Memory B cell (primary cell): ENCODE data around the gene AMELX.

Experiments
- ATAC-seq: fragments of 150-1000 bp; cut with Tn5 transposase; 2 replicates; pipeline ENCODE4 v1.10.0; 2021; ENCODE audit warnings: low read depth, mild to moderate bottlenecking, moderate library complexity
- DNase-seq, 2 donors: peaks; one replicate each; pipeline ENCODE4 v3.0.0; 2022; ENCODE audit warnings: low spot score in 2 of 2
- H3K27ac Mint-ChIP-seq: one replicate; pipeline ENCODE4 v1.8.0; 2022; ENCODE audit warnings: mild to moderate bottlenecking, moderate library complexity, mixed read lengths
- H3K27me3 Mint-ChIP-seq: one replicate; pipeline ENCODE4 v1.8.0; 2022; ENCODE audit warnings: mixed read lengths
- H3K36me3 Mint-ChIP-seq: one replicate; pipeline ENCODE4 v1.8.0; 2022; ENCODE audit warnings: mild to moderate bottlenecking, mixed read lengths
- H3K4me1 Mint-ChIP-seq: one replicate; pipeline ENCODE4 v1.8.0; 2022; ENCODE audit warnings: mixed read lengths
- H3K4me3 Mint-ChIP-seq: one replicate; pipeline ENCODE4 v1.8.0; 2022; ENCODE audit warnings: mild to moderate bottlenecking, moderate library complexity, mixed read lengths
- H3K9me3 Mint-ChIP-seq: one replicate; pipeline ENCODE4 v1.8.0; 2022; ENCODE audit warnings: mixed read lengths

AMELX gene

DNA sequence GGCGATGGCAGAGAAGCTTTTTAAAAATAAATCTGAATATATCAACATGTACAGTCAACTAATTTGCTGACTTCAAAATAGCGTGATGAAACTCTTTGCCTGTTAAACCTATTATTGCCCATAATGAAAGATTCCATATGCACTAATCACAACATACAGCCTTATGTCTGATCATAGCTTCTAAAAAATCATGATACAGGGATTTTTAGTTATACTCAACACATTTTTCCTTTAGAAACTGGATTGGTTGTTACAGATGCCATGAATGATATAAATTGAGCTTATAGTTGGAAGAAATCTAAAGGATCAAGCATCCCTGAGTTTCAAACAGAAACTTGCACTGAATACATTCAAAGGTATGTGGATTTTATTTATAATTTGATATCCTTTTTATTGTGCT, at the start of gene AMELX:
Gene AMELX (plus strand): TSS at position 301 of the 400 bp plus-strand sequence. CDS start 1,376 bp downstream, outside the sequence.
- DNase-seq (no peak), ATAC-seq (no peak)
- Mint-ChIP-seq H3K9me3 (no peaks in the 10 kb centered on the region), H3K4me1 (peaks cover 8% of the 10 kb centered on the region), H3K27me3 (no peaks in the 10 kb centered on the region), H3K36me3 (peaks cover 3% of the 10 kb centered on the region), H3K4me3 (no peak within 1 kb of the TSS), H3K27ac (no peak within 1 kb of the TSS)

DNA sequence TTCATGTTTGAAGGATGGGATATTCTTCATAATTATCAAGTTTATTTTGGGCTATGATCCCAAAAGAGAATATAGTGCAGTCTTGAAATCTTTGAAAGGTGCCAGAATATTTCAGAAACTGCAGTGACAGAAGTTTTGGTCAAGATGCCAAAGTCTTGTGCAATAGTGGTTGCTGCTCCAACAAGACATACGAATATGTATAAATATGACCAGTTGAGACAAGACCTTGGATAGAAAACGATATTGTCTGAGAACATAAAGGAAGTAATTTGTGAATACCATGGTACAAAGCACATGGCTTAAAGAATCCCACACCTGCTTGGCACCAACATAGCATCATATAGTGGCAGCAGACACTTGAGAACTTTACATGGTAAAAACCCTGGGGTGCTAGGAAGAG, 48.6 kb upstream of the AMELX start:
- peaks cover 5% of the 10 kb centered on the region for H3K36me3 Mint-ChIP-seq
- no peak overlapping the region for H3K27ac Mint-ChIP-seq
- peaks cover 6% of the 10 kb centered on the region for H3K4me1 Mint-ChIP-seq
- DNase-seq (no peak), ATAC-seq (no peak)
- H3K4me3 Mint-ChIP-seq = no peak overlapping the region
- no peaks in the 10 kb centered on the region for H3K9me3 Mint-ChIP-seq
- no peaks in the 10 kb centered on the region for H3K27me3 Mint-ChIP-seq

DNA sequence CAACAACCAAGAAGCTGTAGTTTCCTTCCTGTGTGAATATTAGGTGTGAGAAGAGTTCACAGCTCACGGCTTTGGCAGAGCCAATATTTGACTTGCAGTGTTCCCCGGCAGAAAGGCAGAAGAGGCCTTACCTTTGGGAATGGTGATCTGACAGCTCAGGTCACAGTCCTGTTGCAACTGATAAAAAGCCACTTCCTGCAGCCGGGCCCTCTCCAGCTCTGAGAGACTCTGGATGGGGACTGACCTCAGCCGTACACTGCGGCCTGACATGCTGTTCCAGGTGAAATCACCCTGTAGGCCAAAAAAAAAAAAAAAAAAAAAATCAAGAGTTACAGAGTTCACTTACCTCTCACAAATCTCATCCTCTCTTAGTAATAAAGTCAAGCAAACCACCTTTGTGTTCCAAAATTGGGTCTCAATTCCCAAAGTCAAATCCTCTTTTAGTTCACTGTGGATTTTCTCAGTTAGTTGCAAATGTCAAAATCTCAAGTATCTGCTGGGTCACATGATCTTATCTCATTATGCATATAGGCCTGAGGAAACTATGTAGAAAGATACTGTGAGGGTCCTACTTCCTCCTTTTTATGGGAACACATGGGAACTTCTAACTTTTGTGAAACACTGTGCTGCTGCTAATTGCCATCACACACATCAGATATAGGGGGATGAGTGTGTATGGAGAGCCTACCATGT, 38.6 kb upstream of the AMELX start:
- no peaks in the 10 kb centered on the region for H3K9me3 Mint-ChIP-seq
- H3K4me3 Mint-ChIP-seq = no peak overlapping the region
- H3K27ac Mint-ChIP-seq = no peak overlapping the region
- no peak for DNase-seq
- no peaks in the 10 kb centered on the region for H3K27me3 Mint-ChIP-seq
- H3K4me1 Mint-ChIP-seq = peaks cover 15% of the 10 kb centered on the region
- no peak for ATAC-seq
- peaks cover 6% of the 10 kb centered on the region for H3K36me3 Mint-ChIP-seq

DNA sequence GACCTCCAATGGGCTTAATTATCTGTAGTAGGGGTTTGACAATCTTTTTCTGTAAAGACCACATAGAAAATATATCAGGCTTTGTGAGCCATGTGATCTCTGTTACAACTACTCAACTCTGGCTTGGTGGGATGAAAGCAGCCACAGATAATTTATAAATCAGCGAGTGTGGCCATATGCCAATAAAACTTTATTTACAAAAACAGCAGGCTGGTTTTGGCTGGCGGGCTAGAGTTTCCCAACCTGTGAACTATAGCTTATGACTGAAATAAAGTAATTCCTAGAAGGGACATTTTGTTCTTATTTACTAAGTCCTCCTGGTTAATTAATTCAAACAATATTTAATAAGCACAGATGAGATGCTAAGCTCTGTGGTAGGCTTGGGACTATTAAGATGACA, 35.9 kb upstream of the AMELX start:
- Mint-ChIP-seq H3K36me3 (peaks cover 2% of the 10 kb centered on the region), H3K4me1 (peaks cover 15% of the 10 kb centered on the region), H3K9me3 (no peaks in the 10 kb centered on the region), H3K4me3 (no peak overlapping the region), H3K27ac (no peak overlapping the region), H3K27me3 (no peaks in the 10 kb centered on the region)
- no peak for DNase-seq
- no peak for ATAC-seq

DNA sequence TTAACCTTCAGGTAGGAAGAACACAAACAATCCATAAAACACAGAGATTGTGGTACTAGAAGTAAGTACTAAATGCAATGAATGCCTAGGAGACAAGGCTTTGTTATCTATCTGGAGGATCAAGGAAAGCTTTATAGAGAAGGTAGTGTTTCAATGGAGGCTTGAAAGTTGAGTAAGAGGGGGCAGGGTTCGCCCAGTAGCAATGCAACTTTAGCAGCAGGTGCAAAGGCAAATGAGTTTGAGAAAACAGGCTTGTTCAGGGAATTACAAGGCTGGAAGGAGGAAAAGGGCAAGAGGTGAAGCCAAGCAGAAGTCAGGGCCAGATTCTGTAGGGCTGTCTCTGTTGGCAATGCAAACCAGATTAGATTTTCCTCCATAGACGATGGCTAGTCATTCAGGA, 35.5 kb upstream of the AMELX start:
- ATAC-seq = no peak

DNA sequence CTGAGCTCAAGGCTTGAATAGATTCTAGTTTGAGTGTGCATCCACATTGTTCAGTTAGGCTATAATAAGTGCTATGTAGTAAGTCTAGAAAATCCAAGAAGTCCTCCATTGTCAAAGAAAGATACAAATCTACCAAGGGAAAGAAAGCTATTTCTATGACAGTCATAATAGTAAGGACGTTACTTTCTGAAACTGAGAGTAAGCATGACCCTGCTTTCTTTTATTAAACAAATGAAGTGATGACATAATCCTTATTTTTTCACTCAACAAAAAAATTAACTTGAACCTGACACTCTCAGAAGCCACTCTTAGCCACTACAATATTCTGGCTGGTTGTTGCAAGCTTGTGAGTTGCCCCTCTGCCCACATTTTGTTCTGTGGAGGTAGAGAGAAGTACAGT, 33.8 kb upstream of the AMELX start:
- DNase-seq = no peak
- H3K9me3 Mint-ChIP-seq = peaks cover 1% of the 10 kb centered on the region
- H3K4me1 Mint-ChIP-seq = peaks cover 20% of the 10 kb centered on the region
- H3K4me3 Mint-ChIP-seq = no peak overlapping the region
- H3K27me3 Mint-ChIP-seq = no peaks in the 10 kb centered on the region
- H3K27ac Mint-ChIP-seq = no peak overlapping the region
- H3K36me3 Mint-ChIP-seq = peaks cover 2% of the 10 kb centered on the region
- no peak for ATAC-seq

More for the DNA sequence above, 35.5 kb upstream of the AMELX start:
- H3K27ac Mint-ChIP-seq = no peak overlapping the region
- no peak overlapping the region for H3K4me3 Mint-ChIP-seq
- no peaks in the 10 kb centered on the region for H3K27me3 Mint-ChIP-seq
- peaks cover 2% of the 10 kb centered on the region for H3K36me3 Mint-ChIP-seq
- no peak for DNase-seq
- peaks cover 15% of the 10 kb centered on the region for H3K4me1 Mint-ChIP-seq
- no peaks in the 10 kb centered on the region for H3K9me3 Mint-ChIP-seq

DNA sequence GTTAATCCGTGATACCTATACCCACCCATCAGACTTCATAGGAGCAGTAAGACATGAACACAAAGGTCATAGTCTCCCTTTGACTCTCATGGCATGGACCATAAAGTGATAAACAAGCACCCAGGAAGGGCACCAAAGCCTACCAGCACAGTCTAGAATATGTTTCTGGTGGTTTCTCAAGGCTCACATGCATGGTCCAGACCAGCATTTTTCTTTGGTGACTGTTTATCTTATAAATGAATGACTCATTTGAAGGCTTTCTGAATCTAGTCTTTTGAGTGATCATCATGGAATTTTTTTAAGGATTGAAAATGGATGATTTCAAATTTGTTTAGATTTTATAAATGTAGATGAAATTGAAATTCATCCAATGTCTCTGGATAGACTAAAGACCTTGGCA, 32.0 kb upstream of the AMELX start:
- Mint-ChIP-seq H3K4me1 (peaks cover 19% of the 10 kb centered on the region), H3K36me3 (no peaks in the 10 kb centered on the region), H3K9me3 (peaks cover 1% of the 10 kb centered on the region), H3K4me3 (no peak overlapping the region), H3K27ac (no peak overlapping the region), H3K27me3 (no peaks in the 10 kb centered on the region)
- DNase-seq = no peak
- no peak for ATAC-seq

DNA sequence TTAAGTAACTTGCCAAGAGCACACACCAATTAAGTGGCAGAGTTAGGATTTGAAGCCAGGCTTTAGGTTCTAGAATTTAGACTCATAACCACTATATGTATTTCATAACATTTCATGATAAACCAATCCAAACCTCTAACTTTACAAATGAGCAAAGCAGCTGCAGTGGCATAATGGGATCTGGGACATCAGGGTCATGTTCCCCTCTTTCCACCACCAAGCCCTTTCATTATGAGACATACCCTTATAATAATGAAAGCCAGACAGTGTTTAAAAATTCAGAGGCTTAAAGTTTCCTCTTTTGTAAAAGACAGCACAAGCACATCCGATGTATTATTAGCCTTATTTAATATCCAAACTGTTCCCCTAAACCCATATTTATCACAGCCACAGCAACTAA, 28.3 kb upstream of the AMELX start:
- no peak for DNase-seq
- ATAC-seq = no peak
- no peaks in the 10 kb centered on the region for H3K27me3 Mint-ChIP-seq
- no peaks in the 10 kb centered on the region for H3K36me3 Mint-ChIP-seq
- H3K9me3 Mint-ChIP-seq = peaks cover 1% of the 10 kb centered on the region
- H3K27ac Mint-ChIP-seq = no peak overlapping the region
- H3K4me1 Mint-ChIP-seq = peaks cover 10% of the 10 kb centered on the region
- no peak overlapping the region for H3K4me3 Mint-ChIP-seq

DNA sequence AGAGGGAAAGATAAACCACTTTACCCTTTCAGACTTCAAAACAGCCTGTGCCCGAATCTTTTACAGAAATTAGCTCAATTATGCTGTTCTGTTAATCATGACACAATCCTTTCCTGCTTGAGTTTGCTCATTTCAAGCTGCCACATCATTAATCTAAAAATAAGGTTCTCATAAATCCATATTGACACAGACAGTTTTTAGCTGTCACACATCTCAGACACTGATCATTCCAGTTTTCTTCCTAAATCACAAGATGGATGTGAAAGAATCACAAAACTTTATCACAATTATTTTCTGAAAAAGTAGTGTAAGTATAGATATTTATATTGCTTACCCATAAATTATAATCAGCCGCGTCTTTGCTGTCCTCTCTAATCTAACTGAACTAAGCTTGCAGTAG, 27.9 kb upstream of the AMELX start:
- no peak overlapping the region for H3K27ac Mint-ChIP-seq
- DNase-seq (no peak), ATAC-seq (no peak)
- H3K27me3 Mint-ChIP-seq = no peaks in the 10 kb centered on the region
- peaks cover 1% of the 10 kb centered on the region for H3K9me3 Mint-ChIP-seq
- H3K4me3 Mint-ChIP-seq = no peak overlapping the region
- H3K4me1 Mint-ChIP-seq = peaks cover 13% of the 10 kb centered on the region
- H3K36me3 Mint-ChIP-seq = no peaks in the 10 kb centered on the region

DNA sequence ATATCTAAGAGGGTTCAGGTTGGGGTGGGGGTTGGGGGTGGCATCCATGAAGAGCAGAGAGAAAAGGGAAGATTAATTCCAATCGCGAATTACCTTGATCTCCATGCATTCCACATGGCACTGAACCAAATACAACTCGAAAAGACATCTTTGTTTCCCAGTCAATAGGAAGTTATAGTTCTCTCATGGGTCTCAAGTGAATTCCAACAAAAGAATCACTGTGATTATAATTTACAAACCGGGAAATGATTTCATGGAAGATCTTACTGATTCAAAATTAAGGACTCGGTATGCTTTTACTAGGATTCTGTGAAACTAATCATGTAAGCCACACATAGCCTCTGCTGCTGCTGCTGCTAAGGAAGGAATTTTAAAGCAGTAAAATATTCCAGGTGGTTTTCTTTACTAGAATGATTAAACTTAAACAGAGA, 26.6 kb upstream of the AMELX start:
- no peak overlapping the region for H3K27ac Mint-ChIP-seq
- DNase-seq (no peak), ATAC-seq (no peak)
- H3K4me1 Mint-ChIP-seq = peaks cover 14% of the 10 kb centered on the region
- H3K4me3 Mint-ChIP-seq = no peak overlapping the region
- H3K36me3 Mint-ChIP-seq = no peaks in the 10 kb centered on the region
- H3K27me3 Mint-ChIP-seq = no peaks in the 10 kb centered on the region
- peaks cover 1% of the 10 kb centered on the region for H3K9me3 Mint-ChIP-seq

DNA sequence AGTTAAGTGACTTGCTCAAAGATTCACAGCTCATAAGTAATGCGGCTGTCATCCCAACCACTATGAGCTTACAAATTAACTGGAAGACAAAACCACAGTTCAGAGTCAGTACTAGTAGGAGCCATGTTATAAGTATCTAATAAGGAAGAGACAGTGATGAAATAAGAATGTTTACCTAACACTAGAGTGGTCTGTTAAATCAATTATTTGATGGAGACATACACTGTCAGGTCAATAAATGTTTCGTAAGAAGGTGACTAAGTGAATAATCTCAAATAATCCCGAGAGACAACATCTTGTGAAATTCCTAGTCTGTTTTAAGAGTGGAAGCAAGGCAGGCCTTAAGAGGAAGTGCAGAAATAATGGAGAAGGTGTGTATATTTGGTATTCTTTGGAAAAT, 25.8 kb upstream of the AMELX start:
- DNase-seq = no peak
- Mint-ChIP-seq H3K4me1 (peaks cover 14% of the 10 kb centered on the region), H3K4me3 (no peak overlapping the region), H3K27ac (no peak overlapping the region), H3K27me3 (no peaks in the 10 kb centered on the region), H3K9me3 (peaks cover 1% of the 10 kb centered on the region), H3K36me3 (no peaks in the 10 kb centered on the region)
- ATAC-seq = no peak

DNA sequence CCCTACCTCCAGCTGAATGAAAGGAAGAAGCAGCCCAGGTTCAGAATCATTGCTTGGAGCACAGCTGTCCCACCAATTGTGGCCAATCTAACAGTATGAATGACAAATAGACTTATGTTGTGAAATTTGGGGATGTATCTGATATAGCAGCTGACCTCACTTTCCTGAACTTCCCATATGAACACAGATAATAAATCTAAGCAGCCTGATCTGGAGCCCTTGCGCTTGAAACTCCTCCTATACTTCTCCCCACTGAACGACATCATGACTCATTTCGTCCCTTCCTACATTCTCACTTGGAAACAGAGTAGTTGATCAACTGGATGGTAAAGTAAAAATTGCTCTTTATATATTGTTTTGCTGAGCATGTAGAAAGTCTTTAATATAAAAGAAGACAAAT, 24.2 kb upstream of the AMELX start:
- Mint-ChIP-seq H3K36me3 (no peaks in the 10 kb centered on the region), H3K4me1 (peaks cover 9% of the 10 kb centered on the region), H3K27ac (no peak overlapping the region), H3K4me3 (no peak overlapping the region), H3K9me3 (no peaks in the 10 kb centered on the region), H3K27me3 (no peaks in the 10 kb centered on the region)
- ATAC-seq (no peak), DNase-seq (no peak)

DNA sequence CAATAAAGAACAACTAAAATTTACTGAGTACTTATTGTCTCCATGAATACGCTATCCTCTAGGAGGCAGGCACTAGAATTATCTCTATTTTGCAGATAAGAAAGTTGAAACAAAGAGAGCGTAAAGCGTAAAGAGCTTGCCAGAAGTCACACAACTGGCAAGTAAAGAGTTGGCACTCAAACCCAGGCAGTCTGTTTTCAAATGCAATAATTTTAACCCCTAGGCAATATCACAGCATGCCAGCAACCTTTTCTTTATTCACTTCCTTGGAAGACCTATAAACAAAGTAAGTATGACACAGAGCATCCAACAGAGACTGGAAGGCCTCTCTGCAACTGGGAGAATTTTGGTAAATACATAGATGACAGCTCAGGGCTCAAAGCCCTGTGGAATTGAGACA, 23.2 kb upstream of the AMELX start:
- Mint-ChIP-seq H3K4me3 (no peak overlapping the region), H3K9me3 (no peaks in the 10 kb centered on the region), H3K27ac (no peak overlapping the region), H3K27me3 (no peaks in the 10 kb centered on the region), H3K36me3 (no peaks in the 10 kb centered on the region), H3K4me1 (peaks cover 9% of the 10 kb centered on the region)
- no peak for DNase-seq
- no peak for ATAC-seq

DNA sequence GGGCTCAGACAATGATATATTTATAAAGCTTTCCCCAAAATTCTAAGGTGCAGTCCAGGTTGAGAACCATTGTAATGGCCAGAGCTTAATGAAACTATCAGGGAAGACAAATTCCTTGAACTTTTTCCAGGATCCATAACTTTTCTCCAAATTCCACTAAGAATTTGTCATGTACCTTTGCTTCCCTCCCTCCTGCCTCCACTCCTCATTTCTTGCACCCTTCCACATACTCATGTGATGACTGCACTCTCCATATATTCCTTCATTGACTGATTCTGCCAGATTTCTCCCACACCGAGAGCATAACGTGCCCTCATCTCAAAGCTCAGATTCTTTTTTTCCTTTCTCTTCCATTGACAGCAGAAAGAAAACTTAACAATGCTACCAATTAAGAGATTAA, 20.9 kb upstream of the AMELX start:
- H3K9me3 Mint-ChIP-seq = no peaks in the 10 kb centered on the region
- DNase-seq = no peak
- H3K27ac Mint-ChIP-seq = no peak overlapping the region
- ATAC-seq = no peak
- H3K4me3 Mint-ChIP-seq = no peak overlapping the region
- H3K4me1 Mint-ChIP-seq = peaks cover 12% of the 10 kb centered on the region
- H3K36me3 Mint-ChIP-seq = no peaks in the 10 kb centered on the region
- no peaks in the 10 kb centered on the region for H3K27me3 Mint-ChIP-seq

DNA sequence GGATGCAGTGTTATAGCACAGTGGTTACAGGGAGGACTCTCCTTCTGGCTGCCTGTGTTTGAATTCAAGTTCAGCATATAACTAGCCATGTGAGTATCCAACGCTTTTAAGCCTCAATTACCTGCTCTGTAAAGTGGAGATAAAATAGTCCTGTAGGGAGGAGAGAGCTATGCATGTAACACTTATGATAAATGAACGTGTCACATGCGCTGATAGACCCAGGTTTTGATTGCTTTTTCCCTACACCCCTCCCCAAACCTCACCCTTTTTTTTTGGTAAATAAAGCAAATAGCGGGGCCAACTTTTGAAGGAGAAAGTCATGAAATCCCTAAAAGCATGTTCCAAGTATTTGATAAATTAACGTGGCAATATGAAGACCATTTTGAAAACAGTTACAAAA, 20.4 kb upstream of the AMELX start:
- Mint-ChIP-seq H3K27me3 (no peaks in the 10 kb centered on the region), H3K9me3 (no peaks in the 10 kb centered on the region), H3K4me3 (no peak overlapping the region), H3K27ac (no peak overlapping the region), H3K36me3 (no peaks in the 10 kb centered on the region), H3K4me1 (peaks cover 12% of the 10 kb centered on the region)
- DNase-seq (no peak), ATAC-seq (no peak)
